ENCODE data around the gene MEX3D. TPM values are rescaled to one million over a fixed set of nuclear protein-coding genes. Genes with fewer than 3 reads are reported as not detected.

Gene MEX3D
- polyA plus RNA-seq, 1 donor (not counting 4 experiments of a cell fraction or from before 2014, with no cell fraction given), result 3.9 TPM

DNA sequence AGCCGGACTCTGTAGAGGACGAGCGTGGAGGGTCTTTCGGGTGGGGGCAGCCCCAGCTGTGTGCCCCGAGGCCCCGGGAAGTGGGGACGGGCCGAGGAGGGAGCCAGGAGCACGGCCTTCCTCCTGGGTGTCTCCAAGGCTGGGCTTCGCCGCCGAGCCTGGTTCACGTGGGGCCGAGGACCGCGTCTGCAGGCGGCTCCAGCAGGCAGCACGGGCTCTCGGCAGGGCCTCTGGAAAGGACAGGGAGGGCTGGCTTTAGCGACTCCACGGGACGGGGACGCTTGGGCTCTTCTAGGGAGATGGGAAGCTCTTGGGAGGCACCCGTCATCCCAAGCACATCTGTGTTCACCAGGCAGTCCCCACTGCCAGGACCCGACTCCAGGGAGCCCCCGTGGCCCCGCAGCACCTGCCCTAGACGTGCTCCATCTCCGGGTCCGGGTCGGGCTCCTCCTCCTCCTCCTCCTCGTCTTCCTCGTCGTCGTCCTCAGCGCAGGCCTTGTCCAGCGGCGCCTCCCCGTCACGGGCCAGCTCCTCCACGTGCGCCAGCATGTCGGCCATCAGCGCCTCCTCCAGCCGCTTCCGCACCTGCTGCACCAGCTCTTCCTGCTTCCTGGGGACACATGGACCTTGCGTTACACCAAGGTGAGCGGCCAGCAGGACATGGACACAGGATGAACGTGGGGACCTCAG lies 9.9 kb upstream of the MEX3D start:
- Histone ChIP-seq H4K20me1 (ENCODE audit: control insufficient read depth, extremely low read depth, insufficient read depth, low read length) (no peaks in the 10 kb centered on the region), H3K27me3 (ENCODE audit: control insufficient read depth, extremely low read depth, insufficient read depth, low read length) (no peaks in the 10 kb centered on the region), H3K4me2 (ENCODE audit: control insufficient read depth, extremely low read depth, insufficient read depth, low read depth, low read length) (no peak overlapping the region), H3K4me3 (ENCODE audit: control insufficient read depth in 2 of 3, extremely low read depth in 1 of 3, insufficient read depth in 2 of 3, low read depth in 1 of 3, low read length in 3 of 3) (no peak overlapping the region), H3K27ac (ENCODE audit: control insufficient read depth, insufficient read depth, low read length) (no peak overlapping the region), H2AFZ (ENCODE audit: control insufficient read depth, low read length) (no peak overlapping the region), H3K4me1 (ENCODE audit: control insufficient read depth, extremely low read depth, insufficient read depth, low read length) (no peaks in the 10 kb centered on the region), H3K9me3 (ENCODE audit: control insufficient read depth, low read depth, low read length) (no peaks in the 10 kb centered on the region), H3K36me3 (ENCODE audit: control insufficient read depth in 2 of 2, extremely low read depth in 1 of 2, insufficient read depth in 2 of 2, low read length in 2 of 2) (peaks cover 5 to 18% of the 10 kb centered on the region in 2 experiments), H3K9me1 (ENCODE audit: control insufficient read depth, extremely low read depth, insufficient read depth, low read length) (no peaks in the 10 kb centered on the region), H3K79me2 (ENCODE audit: control insufficient read depth, insufficient read depth, low read length) (no peaks in the 10 kb centered on the region), H3K9ac (ENCODE audit: control insufficient read depth, extremely low read depth, insufficient read depth, low read length) (no peak overlapping the region)
- no peak for TF ChIP-seq EZH2 (IDR thresholded peaks at IDR 0.05; ENCODE audit: low read length)
- TF ChIP-seq, protein P1, sequence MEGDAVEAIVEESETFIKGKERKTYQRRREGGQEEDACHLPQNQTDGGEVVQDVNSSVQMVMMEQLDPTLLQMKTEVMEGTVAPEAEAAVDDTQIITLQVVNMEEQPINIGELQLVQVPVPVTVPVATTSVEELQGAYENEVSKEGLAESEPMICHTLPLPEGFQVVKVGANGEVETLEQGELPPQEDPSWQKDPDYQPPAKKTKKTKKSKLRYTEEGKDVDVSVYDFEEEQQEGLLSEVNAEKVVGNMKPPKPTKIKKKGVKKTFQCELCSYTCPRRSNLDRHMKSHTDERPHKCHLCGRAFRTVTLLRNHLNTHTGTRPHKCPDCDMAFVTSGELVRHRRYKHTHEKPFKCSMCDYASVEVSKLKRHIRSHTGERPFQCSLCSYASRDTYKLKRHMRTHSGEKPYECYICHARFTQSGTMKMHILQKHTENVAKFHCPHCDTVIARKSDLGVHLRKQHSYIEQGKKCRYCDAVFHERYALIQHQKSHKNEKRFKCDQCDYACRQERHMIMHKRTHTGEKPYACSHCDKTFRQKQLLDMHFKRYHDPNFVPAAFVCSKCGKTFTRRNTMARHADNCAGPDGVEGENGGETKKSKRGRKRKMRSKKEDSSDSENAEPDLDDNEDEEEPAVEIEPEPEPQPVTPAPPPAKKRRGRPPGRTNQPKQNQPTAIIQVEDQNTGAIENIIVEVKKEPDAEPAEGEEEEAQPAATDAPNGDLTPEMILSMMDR (optimal IDR thresholded peaks at IDR 0.05 in 1 of 3, IDR thresholded peaks at IDR 0.05 in 1 of 3, conservative IDR thresholded peaks at IDR 0.05 in 1 of 3; ENCODE audit: extremely low read depth in 1 of 3, insufficient read depth in 2 of 3, low read length in 3 of 3), result no peak
- FAIRE-seq, result no peak
- dilution Hi-C loops (cut with MboI; ENCODE audit: extremely low pct_ligation_motif_present, low sequenced_read_pairs), result no loop called here
- DNase-seq (ENCODE audit: low read depth, low spot score), result no peak

DNA sequence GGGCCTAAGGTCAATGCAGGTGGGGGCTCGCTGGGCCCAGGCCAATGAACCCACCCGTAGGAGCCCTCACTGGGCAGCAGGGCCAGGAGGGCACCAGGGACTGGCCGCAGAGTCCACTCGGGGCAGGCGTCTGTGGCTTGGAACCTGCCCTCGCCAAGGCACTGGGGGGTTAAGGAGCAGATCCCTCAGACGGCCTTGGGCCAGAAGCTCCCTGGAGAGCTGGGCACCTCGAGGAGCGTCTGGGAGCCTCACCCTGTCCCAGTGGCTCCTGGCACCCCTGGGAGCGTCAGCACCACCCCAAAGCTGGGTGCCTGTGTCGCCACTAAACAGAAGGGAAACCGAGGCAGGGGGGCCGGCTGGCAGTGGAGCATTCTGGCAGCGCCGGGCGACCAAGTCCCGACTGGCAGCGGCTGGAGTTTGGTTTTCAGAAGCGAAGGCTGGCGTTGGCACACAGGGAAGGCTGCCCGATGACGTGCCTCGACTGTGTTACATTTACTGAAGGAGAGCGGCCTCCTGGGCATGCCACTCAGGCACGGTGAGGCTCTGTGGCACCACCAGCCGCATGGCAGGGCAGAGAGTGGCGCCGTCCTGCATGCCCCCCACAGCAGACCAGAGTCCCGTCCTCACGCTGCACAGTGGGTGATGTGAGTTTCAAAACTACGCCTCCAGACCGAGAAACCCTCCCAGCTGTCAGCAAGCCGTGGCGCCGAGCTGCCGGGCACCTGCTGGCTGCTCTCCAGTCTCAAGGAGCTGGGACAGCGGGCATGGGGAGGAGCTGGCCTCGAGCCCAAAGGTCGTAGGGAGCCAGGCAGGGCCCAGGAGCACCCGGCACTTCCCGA lies 9.2 kb upstream of the MEX3D start:
- no peaks in the 10 kb centered on the region for H3K9me3 ChIP-seq (ENCODE audit: control insufficient read depth, low read depth, low read length)
- no peaks in the 10 kb centered on the region for H4K20me1 ChIP-seq (ENCODE audit: control insufficient read depth, extremely low read depth, insufficient read depth, low read length)
- no peaks in the 10 kb centered on the region for H3K4me1 ChIP-seq (ENCODE audit: control insufficient read depth, extremely low read depth, insufficient read depth, low read length)
- H3K4me2 ChIP-seq (ENCODE audit: control insufficient read depth, extremely low read depth, insufficient read depth, low read depth, low read length), result no peak overlapping the region
- dilution Hi-C loops (cut with MboI; ENCODE audit: extremely low pct_ligation_motif_present, low sequenced_read_pairs), result no loop called here
- no peak overlapping the region for H3K4me3 ChIP-seq (ENCODE audit: control insufficient read depth in 2 of 3, extremely low read depth in 1 of 3, insufficient read depth in 2 of 3, low read depth in 1 of 3, low read length in 3 of 3)
- no peaks in the 10 kb centered on the region for H3K9me1 ChIP-seq (ENCODE audit: control insufficient read depth, extremely low read depth, insufficient read depth, low read length)
- no peak for DNase-seq (ENCODE audit: low read depth, low spot score)
- FAIRE-seq, result no peak
- H2AFZ ChIP-seq (ENCODE audit: control insufficient read depth, low read length), result no peak overlapping the region
- TF ChIP-seq, protein P1 (optimal IDR thresholded peaks at IDR 0.05 in 1 of 3, IDR thresholded peaks at IDR 0.05 in 1 of 3, conservative IDR thresholded peaks at IDR 0.05 in 1 of 3; ENCODE audit: extremely low read depth in 1 of 3, insufficient read depth in 2 of 3, low read length in 3 of 3), result no peak
- TF ChIP-seq EZH2 (IDR thresholded peaks at IDR 0.05; ENCODE audit: low read length), result no peak
- no peaks in the 10 kb centered on the region for H3K27me3 ChIP-seq (ENCODE audit: control insufficient read depth, extremely low read depth, insufficient read depth, low read length)
- no peaks in the 10 kb centered on the region for H3K79me2 ChIP-seq (ENCODE audit: control insufficient read depth, insufficient read depth, low read length)
- H3K9ac ChIP-seq (ENCODE audit: control insufficient read depth, extremely low read depth, insufficient read depth, low read length), result no peak overlapping the region
- peaks cover 5 to 18% of the 10 kb centered on the region in 2 experiments for H3K36me3 ChIP-seq (ENCODE audit: control insufficient read depth in 2 of 2, extremely low read depth in 1 of 2, insufficient read depth in 2 of 2, low read length in 2 of 2)
- no peak overlapping the region for H3K27ac ChIP-seq (ENCODE audit: control insufficient read depth, insufficient read depth, low read length)

All from keratinocyte (primary cell).